IgD-negative memory B cell (primary cell): ENCODE data around the gene DCLK1. TPM values are rescaled to one million over a fixed set of nuclear protein-coding genes. Genes with fewer than 3 reads are reported as not detected.

Experiments
- H3K27ac Mint-ChIP-seq, 3 donors: one replicate each; pipeline ENCODE4 v1.8.0; 2020 to 2022; ENCODE audit warnings: mild to moderate bottlenecking in 3 of 3, mixed read lengths in 3 of 3, moderate library complexity in 1 of 3
- H3K27me3 Mint-ChIP-seq: one replicate; pipeline ENCODE4 v1.8.0; 2021; ENCODE audit warnings: mixed read lengths
- H3K36me3 Mint-ChIP-seq: one replicate; pipeline ENCODE4 v1.8.0; 2020; ENCODE audit warnings: mild to moderate bottlenecking, mixed read lengths
- H3K4me1 Mint-ChIP-seq, 3 donors: one replicate each; pipeline ENCODE4 v1.8.0; 2020 to 2022; ENCODE audit warnings: mixed read lengths in 3 of 3, mild to moderate bottlenecking in 1 of 3
- H3K4me3 Mint-ChIP-seq, 4 donors: one replicate each; pipeline ENCODE4 v1.8.0; 2020 to 2022; ENCODE audit warnings: mild to moderate bottlenecking in 4 of 4, mixed read lengths in 4 of 4, moderate library complexity in 3 of 4
- H3K9me3 Mint-ChIP-seq, 3 donors: one replicate each; pipeline ENCODE4 v1.8.0; 2020 to 2021; ENCODE audit warnings: mixed read lengths in 3 of 3, mild to moderate bottlenecking in 1 of 3
- polyA plus RNA-seq: library from polyadenylated mRNA; unstranded; fragments of 300-500 nt; fragmentation: Illumina TruSeq; gene quantifications from one replicate; pipeline ENCODE4 v1.2.3, GENCODE V29; 2021

The DCLK1 gene
- polyA plus RNA-seq, 1 donor from 2014 or later: not detected

- Mint-ChIP-seq H3K27me3 (no peaks in the 10 kb centered on the region), H3K4me3 (no peak overlapping the region), H3K36me3 (no peaks in the 10 kb centered on the region), H3K9me3 (no peaks in the 10 kb centered on the region), H3K4me1 (no peaks in the 10 kb centered on the region), H3K27ac (no peak overlapping the region)
These were observed 312.5 kb downstream of the DCLK1 start for GRCh38 chr13:35818633-35819067.

- no peak overlapping the region for H3K4me3 Mint-ChIP-seq
- H3K9me3 Mint-ChIP-seq: no peaks in the 10 kb centered on the region
- no peaks in the 10 kb centered on the region for H3K27me3 Mint-ChIP-seq
- no peaks in the 10 kb centered on the region for H3K36me3 Mint-ChIP-seq
- no peaks in the 10 kb centered on the region for H3K4me1 Mint-ChIP-seq
- no peak overlapping the region for H3K27ac Mint-ChIP-seq
These were observed 313.3 kb downstream of the DCLK1 start for GRCh38 chr13:35817642-35818607.

GRCh38 chr13:35814605-35815011, 316.6 kb downstream of the DCLK1 start:
- Mint-ChIP-seq H3K27me3 (no peaks in the 10 kb centered on the region), H3K9me3 (no peaks in the 10 kb centered on the region), H3K4me1 (no peaks in the 10 kb centered on the region), H3K36me3 (no peaks in the 10 kb centered on the region), H3K27ac (no peak overlapping the region), H3K4me3 (no peak overlapping the region)

GRCh38 chr13:35812736-35813135, 318.4 kb downstream of the DCLK1 start:
- no peaks in the 10 kb centered on the region for H3K36me3 Mint-ChIP-seq

GRCh38 chr13:35810321-35810720, 320.9 kb downstream of the DCLK1 start:
- Mint-ChIP-seq H3K9me3 (no peaks in the 10 kb centered on the region), H3K27me3 (no peaks in the 10 kb centered on the region), H3K4me3 (no peak overlapping the region), H3K27ac (no peak overlapping the region), H3K36me3 (no peaks in the 10 kb centered on the region), H3K4me1 (no peaks in the 10 kb centered on the region)

More at GRCh38 chr13:35812736-35813135, 318.4 kb downstream of the DCLK1 start:
- Mint-ChIP-seq H3K4me3 (no peak overlapping the region), H3K27ac (no peak overlapping the region), H3K9me3 (no peaks in the 10 kb centered on the region), H3K27me3 (no peaks in the 10 kb centered on the region), H3K4me1 (no peaks in the 10 kb centered on the region)

- no peak overlapping the region for H3K27ac Mint-ChIP-seq
- H3K4me1 Mint-ChIP-seq: no peaks in the 10 kb centered on the region
- H3K9me3 Mint-ChIP-seq: no peaks in the 10 kb centered on the region
- H3K27me3 Mint-ChIP-seq: no peaks in the 10 kb centered on the region
- no peak overlapping the region for H3K4me3 Mint-ChIP-seq
- H3K36me3 Mint-ChIP-seq: no peaks in the 10 kb centered on the region
These were observed 322.3 kb downstream of the DCLK1 start for GRCh38 chr13:35808846-35809245.

- Mint-ChIP-seq H3K4me3 (no peak overlapping the region), H3K9me3 (no peaks in the 10 kb centered on the region), H3K4me1 (peaks cover 0 to 2% (median 0%) of the 10 kb centered on the region in 3 donors), H3K36me3 (no peaks in the 10 kb centered on the region), H3K27ac (no peak overlapping the region), H3K27me3 (no peaks in the 10 kb centered on the region)
These were observed 326.3 kb downstream of the DCLK1 start for GRCh38 chr13:35804901-35805300.

GRCh38 chr13:35797991-35798390, 333.2 kb downstream of the DCLK1 start:
- Mint-ChIP-seq H3K36me3 (no peaks in the 10 kb centered on the region), H3K27ac (no peak overlapping the region), H3K4me3 (no peak overlapping the region), H3K27me3 (no peaks in the 10 kb centered on the region), H3K9me3 (peaks cover 0 to 2% (median 0%) of the 10 kb centered on the region in 3 donors), H3K4me1 (peaks cover 0 to 2% (median 0%) of the 10 kb centered on the region in 3 donors)

- H3K27ac Mint-ChIP-seq: no peak overlapping the region
- H3K4me3 Mint-ChIP-seq: no peak overlapping the region
- H3K27me3 Mint-ChIP-seq: no peaks in the 10 kb centered on the region
- H3K9me3 Mint-ChIP-seq: peaks cover 0 to 2% (median 0%) of the 10 kb centered on the region in 3 donors
- H3K36me3 Mint-ChIP-seq: no peaks in the 10 kb centered on the region
- H3K4me1 Mint-ChIP-seq: peaks cover 0 to 2% (median 0%) of the 10 kb centered on the region in 3 donors
These were observed 333.9 kb downstream of the DCLK1 start for GRCh38 chr13:35797244-35797643.

GRCh38 chr13:35796623-35797022, 334.6 kb downstream of the DCLK1 start:
- peaks cover 0 to 2% (median 0%) of the 10 kb centered on the region in 3 donors for H3K4me1 Mint-ChIP-seq
- peaks cover 0 to 2% (median 0%) of the 10 kb centered on the region in 3 donors for H3K9me3 Mint-ChIP-seq
- H3K4me3 Mint-ChIP-seq: no peak overlapping the region
- H3K27ac Mint-ChIP-seq: no peak overlapping the region
- H3K36me3 Mint-ChIP-seq: no peaks in the 10 kb centered on the region
- no peaks in the 10 kb centered on the region for H3K27me3 Mint-ChIP-seq

- Mint-ChIP-seq H3K4me3 (no peak overlapping the region), H3K9me3 (peaks cover 0 to 2% (median 0%) of the 10 kb centered on the region in 3 donors), H3K27me3 (no peaks in the 10 kb centered on the region), H3K27ac (no peak overlapping the region), H3K4me1 (no peaks in the 10 kb centered on the region), H3K36me3 (no peaks in the 10 kb centered on the region)
These were observed 336.3 kb downstream of the DCLK1 start for GRCh38 chr13:35794734-35795389.

- Mint-ChIP-seq H3K36me3 (no peaks in the 10 kb centered on the region), H3K9me3 (peaks cover 0 to 2% (median 0%) of the 10 kb centered on the region in 3 donors), H3K4me3 (no peak overlapping the region), H3K4me1 (no peaks in the 10 kb centered on the region), H3K27me3 (no peaks in the 10 kb centered on the region), H3K27ac (no peak overlapping the region)
These were observed 337.4 kb downstream of the DCLK1 start for GRCh38 chr13:35793823-35794222.

GRCh38 chr13:35792911-35793310, 338.3 kb downstream of the DCLK1 start:
- Mint-ChIP-seq H3K36me3 (no peaks in the 10 kb centered on the region), H3K27ac (no peak overlapping the region), H3K9me3 (peaks cover 0 to 2% (median 0%) of the 10 kb centered on the region in 3 donors), H3K4me3 (no peak overlapping the region), H3K4me1 (no peaks in the 10 kb centered on the region), H3K27me3 (no peaks in the 10 kb centered on the region)

GRCh38 chr13:35792021-35792420, 339.2 kb downstream of the DCLK1 start:
- Mint-ChIP-seq H3K9me3 (peaks cover 0 to 2% (median 0%) of the 10 kb centered on the region in 3 donors), H3K4me1 (no peaks in the 10 kb centered on the region), H3K27ac (no peak overlapping the region), H3K36me3 (no peaks in the 10 kb centered on the region), H3K4me3 (no peak overlapping the region), H3K27me3 (no peaks in the 10 kb centered on the region)

GRCh38 chr13:35791184-35791851, 339.9 kb downstream of the DCLK1 start:
- H3K4me3 Mint-ChIP-seq: no peak overlapping the region
- H3K9me3 Mint-ChIP-seq: peaks cover 0 to 2% (median 0%) of the 10 kb centered on the region in 3 donors
- no peaks in the 10 kb centered on the region for H3K36me3 Mint-ChIP-seq
- H3K4me1 Mint-ChIP-seq: no peaks in the 10 kb centered on the region
- H3K27ac Mint-ChIP-seq: no peak overlapping the region
- H3K27me3 Mint-ChIP-seq: no peaks in the 10 kb centered on the region
